ENCODE data around the gene STK35.

The STK35 gene

GRCh38 chr20:2136275-2136674, 34.6 kb downstream of the STK35 start:
- DNase-seq, result no peak

GRCh38 chr20:2137552-2138201, 36.0 kb downstream of the STK35 start:
- DNase-seq, result no peak

GRCh38 chr20:2138396-2138795, 36.8 kb downstream of the STK35 start:
- peak; percentile 6 to 46 for DNase-seq

GRCh38 chr20:2139250-2139649, 37.6 kb downstream of the STK35 start:
- DNase-seq, result no peak

- no peak for DNase-seq
Measured at GRCh38 chr20:2139736-2140135, 38.1 kb downstream of the STK35 start.

GRCh38 chr20:2140561-2140960, 38.9 kb downstream of the STK35 start:
- DNase-seq, result no peak

- no peak for DNase-seq
Measured at GRCh38 chr20:2141600-2142575, 40.3 kb downstream of the STK35 start.

GRCh38 chr20:2142649-2143048, 41.0 kb downstream of the STK35 start:
- DNase-seq, result no peak

- DNase-seq, result no peak
Measured at GRCh38 chr20:2143594-2143993, 42.0 kb downstream of the STK35 start.

- no peak for DNase-seq
Measured at GRCh38 chr20:2144850-2145249, 43.2 kb downstream of the STK35 start.

- DNase-seq, result no peak
Measured at GRCh38 chr20:2145376-2145775, 43.7 kb downstream of the STK35 start.

GRCh38 chr20:2146080-2146867, 44.6 kb downstream of the STK35 start:
- no peak for DNase-seq

GRCh38 chr20:2149507-2149906, 47.9 kb downstream of the STK35 start:
- no peak for DNase-seq

- no peak for DNase-seq
Measured at GRCh38 chr20:2150660-2151059, 49.0 kb downstream of the STK35 start.

GRCh38 chr20:2151858-2152281, 50.2 kb downstream of the STK35 start:
- DNase-seq, result no peak

GRCh38 chr20:2152317-2152716, 50.7 kb downstream of the STK35 start:
- DNase-seq, result no peak

- no peak for DNase-seq
Measured at GRCh38 chr20:2153326-2153725, 51.7 kb downstream of the STK35 start.

- DNase-seq, result no peak
Measured at GRCh38 chr20:2156224-2156623, 54.6 kb downstream of the STK35 start.

GRCh38 chr20:2156666-2157624, 55.3 kb downstream of the STK35 start:
- no peak for DNase-seq

GRCh38 chr20:2162125-2162822, 60.6 kb downstream of the STK35 start:
- no peak for DNase-seq

GRCh38 chr20:2162823-2163166, 61.2 kb downstream of the STK35 start:
- no peak for DNase-seq

- DNase-seq, result no peak
Measured at GRCh38 chr20:2163312-2163711, 61.7 kb downstream of the STK35 start.
